Activated B cell treated with CpG ODN at 0.5 μM for 24 hours (primary cell): ENCODE data around the gene SEMA6B. TPM values are rescaled to one million over a fixed set of nuclear protein-coding genes. Genes with fewer than 3 reads are reported as not detected.

Source experiments
- ATAC-seq: fragments of 200-7000 bp; cut with Tn5 transposase; one replicate; pipeline ENCODE4 v1.10.0; 2021; ENCODE audit warnings: low read depth, mild to moderate bottlenecking, moderate library complexity
- CTCF ChIA-PET: fragments of 350-600 bp; sonication (Branson Sonifier 250); formaldehyde crosslinking; loops from one replicate; lab custom pipeline; 2021; ENCODE audit warnings: antibody characterized with exemption; lab: Charles Lee
- POLR2A ChIA-PET: fragments of 350-600 bp; sonication (Branson Sonifier 250); formaldehyde crosslinking; loops from one replicate; lab custom pipeline; 2021; ENCODE audit warnings: antibody characterized with exemption; lab: Charles Lee
- DNase-seq: peaks from one replicate; pipeline ENCODE4 v3.0.0; 2022
- H3K27ac Mint-ChIP-seq: one replicate; pipeline ENCODE4 v1.8.0; 2020; ENCODE audit warnings: mixed read lengths
- H3K27me3 Mint-ChIP-seq: one replicate; pipeline ENCODE4 v1.8.0; 2021; ENCODE audit warnings: mixed read lengths
- H3K36me3 Mint-ChIP-seq: one replicate; pipeline ENCODE4 v1.8.0; 2021; ENCODE audit warnings: low read depth, mixed read lengths
- H3K4me1 Mint-ChIP-seq: one replicate; pipeline ENCODE4 v1.8.0; 2021; ENCODE audit warnings: mixed read lengths
- H3K4me3 Mint-ChIP-seq: one replicate; pipeline ENCODE4 v1.8.0; 2020; ENCODE audit warnings: mild to moderate bottlenecking, mixed read lengths
- H3K9me3 Mint-ChIP-seq: one replicate; pipeline ENCODE4 v1.8.0; 2020; ENCODE audit warnings: mixed read lengths
- CTCF ChIP-seq: fragments of 200-600 bp; IDR thresholded peaks from one replicate; pipeline ENCODE4 v1.8.0; 2022; ENCODE audit warnings: antibody characterized with exemption, mild to moderate bottlenecking
- intact Hi-C: fragments of 100-400 bp; cut with micrococcal nuclease; formaldehyde crosslinking; loops from one replicate; pipeline ENCODE4 v1.15.1; 2024
- total RNA-seq: library from RNA; stranded (reverse); gene quantifications from 2 replicates; pipeline ENCODE4 v1.2.3, GENCODE V29; 2022

Gene SEMA6B
- total RNA-seq, 1 donor from 2014 or later: 0.11 TPM

- H3K4me1 Mint-ChIP-seq: no peaks in the 10 kb centered on the region
- TF ChIP-seq CTCF: no peak
- intact Hi-C loops: no loop called here
- ChIA-PET CTCF (no interaction called here), POLR2A (no interaction called here)
- no peak overlapping the region for H3K4me3 Mint-ChIP-seq
- H3K27me3 Mint-ChIP-seq: no peaks in the 10 kb centered on the region
- H3K9me3 Mint-ChIP-seq: no peaks in the 10 kb centered on the region
- H3K27ac Mint-ChIP-seq: no peak overlapping the region
- ATAC-seq (no peak), DNase-seq (no peak)
- H3K36me3 Mint-ChIP-seq: peaks cover 37% of the 10 kb centered on the region
Measured at GRCh38 chr19:4503825-4504170, 55.7 kb downstream of the SEMA6B start.

- peaks cover 39% of the 10 kb centered on the region for H3K36me3 Mint-ChIP-seq
- ChIA-PET POLR2A (no interaction called here), CTCF (no interaction called here)
- H3K27me3 Mint-ChIP-seq: no peaks in the 10 kb centered on the region
- no peaks in the 10 kb centered on the region for H3K4me1 Mint-ChIP-seq
- ATAC-seq: no peak
- no peaks in the 10 kb centered on the region for H3K9me3 Mint-ChIP-seq
- TF ChIP-seq CTCF: no peak
- intact Hi-C loops: no loop called here
- no peak overlapping the region for H3K27ac Mint-ChIP-seq
- H3K4me3 Mint-ChIP-seq: no peak overlapping the region
- no peak for DNase-seq
Measured at GRCh38 chr19:4503132-4503824, 56.2 kb downstream of the SEMA6B start.

GRCh38 chr19:4502282-4503131 is 57.0 kb downstream of the SEMA6B start:
- no peak for TF ChIP-seq CTCF
- Mint-ChIP-seq H3K4me3 (no peak overlapping the region), H3K9me3 (no peaks in the 10 kb centered on the region), H3K4me1 (no peaks in the 10 kb centered on the region), H3K27ac (no peak overlapping the region), H3K27me3 (no peaks in the 10 kb centered on the region), H3K36me3 (peaks cover 41% of the 10 kb centered on the region)
- ChIA-PET POLR2A (no interaction called here), CTCF (no interaction called here)
- DNase-seq (no peak), ATAC-seq (no peak)
- intact Hi-C loops: no loop called here

GRCh38 chr19:4501691-4502090 is 57.8 kb downstream of the SEMA6B start:
- H3K4me1 Mint-ChIP-seq: no peaks in the 10 kb centered on the region
- no peak overlapping the region for H3K27ac Mint-ChIP-seq
- intact Hi-C loops: no loop called here
- no peaks in the 10 kb centered on the region for H3K27me3 Mint-ChIP-seq
- no peak for DNase-seq
- ChIA-PET POLR2A (no interaction called here), CTCF (no interaction called here)
- H3K9me3 Mint-ChIP-seq: no peaks in the 10 kb centered on the region
- no peak for ATAC-seq
- peaks cover 44% of the 10 kb centered on the region for H3K36me3 Mint-ChIP-seq
- TF ChIP-seq CTCF: no peak
- no peak overlapping the region for H3K4me3 Mint-ChIP-seq

GRCh38 chr19:4500841-4501591 is 58.5 kb downstream of the SEMA6B start:
- no peaks in the 10 kb centered on the region for H3K27me3 Mint-ChIP-seq
- H3K4me1 Mint-ChIP-seq: no peaks in the 10 kb centered on the region
- POLR2A ChIA-PET: interaction anchor here (0.7 kb wide), 1 partner anchor 1222 kb away, joined by 4 read pairs; no protein-coding TSS in a partner anchor
- intact Hi-C loops: no loop called here
- no peak for TF ChIP-seq CTCF
- CTCF ChIA-PET: no interaction called here
- no peak for DNase-seq
- H3K4me3 Mint-ChIP-seq: no peak overlapping the region
- no peak overlapping the region for H3K27ac Mint-ChIP-seq
- H3K9me3 Mint-ChIP-seq: no peaks in the 10 kb centered on the region
- H3K36me3 Mint-ChIP-seq: peaks cover 43% of the 10 kb centered on the region
- no peak for ATAC-seq
